ENCODE data around the gene ZNF662. TPM values are rescaled to one million over a fixed set of nuclear protein-coding genes. Genes with fewer than 3 reads are reported as not detected.

Gene ZNF662
- total RNA-seq, 4 donors from 2014 or later: 1.2 to 8.9 (median 6.0) TPM

DNA sequence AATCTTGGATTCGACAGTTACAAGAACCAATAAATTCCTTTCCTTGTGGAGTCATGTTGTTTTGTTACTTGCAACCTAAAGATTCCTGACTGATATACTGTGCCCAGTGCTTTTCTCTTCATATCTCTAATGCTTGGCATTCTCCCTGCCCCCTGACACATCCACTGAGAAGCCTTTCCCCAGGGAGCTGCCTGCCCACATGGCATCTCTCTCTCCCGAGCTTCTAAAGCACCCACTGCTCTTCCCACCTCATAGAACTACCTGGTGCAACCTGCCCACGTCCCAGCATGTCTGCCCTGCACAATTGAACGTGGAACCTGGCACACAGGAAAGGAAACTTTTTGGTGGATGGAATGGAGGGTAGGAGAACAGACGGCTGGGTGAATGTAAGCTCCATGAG, 37.1 kb upstream of the ZNF662 start:
- H3K9me3 ChIP-seq: no peaks in the 10 kb centered on the region
- H3K27ac ChIP-seq: no peak overlapping the region
- H3K4me1 ChIP-seq: no peaks in the 10 kb centered on the region
- no peak overlapping the region for H3K4me3 ChIP-seq
- DNase-seq: no peak
- TF ChIP-seq POLR2A (IDR thresholded peaks at IDR 0.05): no peak
- TF ChIP-seq, protein P1, sequence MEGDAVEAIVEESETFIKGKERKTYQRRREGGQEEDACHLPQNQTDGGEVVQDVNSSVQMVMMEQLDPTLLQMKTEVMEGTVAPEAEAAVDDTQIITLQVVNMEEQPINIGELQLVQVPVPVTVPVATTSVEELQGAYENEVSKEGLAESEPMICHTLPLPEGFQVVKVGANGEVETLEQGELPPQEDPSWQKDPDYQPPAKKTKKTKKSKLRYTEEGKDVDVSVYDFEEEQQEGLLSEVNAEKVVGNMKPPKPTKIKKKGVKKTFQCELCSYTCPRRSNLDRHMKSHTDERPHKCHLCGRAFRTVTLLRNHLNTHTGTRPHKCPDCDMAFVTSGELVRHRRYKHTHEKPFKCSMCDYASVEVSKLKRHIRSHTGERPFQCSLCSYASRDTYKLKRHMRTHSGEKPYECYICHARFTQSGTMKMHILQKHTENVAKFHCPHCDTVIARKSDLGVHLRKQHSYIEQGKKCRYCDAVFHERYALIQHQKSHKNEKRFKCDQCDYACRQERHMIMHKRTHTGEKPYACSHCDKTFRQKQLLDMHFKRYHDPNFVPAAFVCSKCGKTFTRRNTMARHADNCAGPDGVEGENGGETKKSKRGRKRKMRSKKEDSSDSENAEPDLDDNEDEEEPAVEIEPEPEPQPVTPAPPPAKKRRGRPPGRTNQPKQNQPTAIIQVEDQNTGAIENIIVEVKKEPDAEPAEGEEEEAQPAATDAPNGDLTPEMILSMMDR (IDR thresholded peaks at IDR 0.05): no peak
- no peaks in the 10 kb centered on the region for H3K36me3 ChIP-seq
- no peaks in the 10 kb centered on the region for H3K27me3 ChIP-seq

DNA sequence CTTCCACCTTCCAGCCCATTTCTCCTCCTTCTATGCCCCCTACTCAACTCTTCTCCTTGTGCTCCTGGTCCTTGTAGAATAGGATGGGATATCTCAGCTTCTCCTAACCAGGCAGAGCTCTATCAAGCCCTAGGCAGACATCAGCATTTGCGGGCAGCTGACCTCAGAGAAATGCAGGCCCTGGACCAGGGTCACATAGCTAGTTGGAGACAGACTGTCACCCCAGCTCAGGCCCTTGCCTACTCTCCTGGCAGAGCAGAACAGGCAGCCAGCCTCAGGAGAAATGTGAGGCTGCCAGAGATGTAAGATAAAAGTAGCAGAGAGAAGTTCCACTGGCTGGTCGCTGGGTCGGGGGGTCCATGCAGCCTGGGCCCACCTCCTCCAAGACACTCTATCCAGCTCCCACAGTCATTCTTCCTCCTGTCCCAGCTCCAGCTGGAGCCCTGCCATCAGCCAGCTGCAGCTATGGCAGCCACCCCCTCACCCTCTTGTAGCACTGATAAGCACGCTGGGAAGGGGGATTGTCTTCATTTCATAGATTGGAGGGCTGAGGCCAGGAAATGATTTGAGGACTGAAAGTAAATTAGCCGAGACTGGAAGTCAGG, 34.2 kb upstream of the ZNF662 start:
- H3K36me3 ChIP-seq: no peaks in the 10 kb centered on the region
- H3K9me3 ChIP-seq: no peaks in the 10 kb centered on the region
- no peaks in the 10 kb centered on the region for H3K4me1 ChIP-seq
- DNase-seq: no peak
- H3K27me3 ChIP-seq: no peaks in the 10 kb centered on the region
- TF ChIP-seq, protein P1 (IDR thresholded peaks at IDR 0.05): no peak
- no peak for TF ChIP-seq POLR2A (IDR thresholded peaks at IDR 0.05)
- no peak overlapping the region for H3K4me3 ChIP-seq
- no peak overlapping the region for H3K27ac ChIP-seq

DNA sequence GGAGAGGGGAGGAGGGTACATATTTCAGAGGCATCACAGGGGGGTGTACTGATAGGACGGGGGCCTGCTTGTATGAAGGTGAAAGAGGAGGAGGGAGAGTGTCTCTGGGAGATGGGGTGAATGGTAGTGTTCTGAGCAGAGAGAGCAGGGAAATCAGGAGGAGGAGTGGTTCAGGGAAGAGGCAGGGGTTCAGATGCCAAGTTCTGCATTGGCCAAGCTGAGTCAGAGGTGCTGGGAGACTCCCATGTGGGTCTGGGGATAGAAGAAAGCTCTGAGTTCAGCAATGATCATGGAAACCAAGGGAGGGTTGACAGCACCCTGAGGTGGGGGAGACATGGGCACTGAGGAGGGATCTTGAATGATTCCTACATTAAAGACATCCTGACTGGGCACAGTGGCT, 33.2 kb upstream of the ZNF662 start:
- no peak overlapping the region for H3K27ac ChIP-seq
- TF ChIP-seq, protein P1 (IDR thresholded peaks at IDR 0.05): no peak
- no peak for TF ChIP-seq POLR2A (IDR thresholded peaks at IDR 0.05)
- H3K4me3 ChIP-seq: no peak overlapping the region
- H3K27me3 ChIP-seq: no peaks in the 10 kb centered on the region
- H3K9me3 ChIP-seq: no peaks in the 10 kb centered on the region
- H3K36me3 ChIP-seq: no peaks in the 10 kb centered on the region
- no peaks in the 10 kb centered on the region for H3K4me1 ChIP-seq
- DNase-seq: no peak

DNA sequence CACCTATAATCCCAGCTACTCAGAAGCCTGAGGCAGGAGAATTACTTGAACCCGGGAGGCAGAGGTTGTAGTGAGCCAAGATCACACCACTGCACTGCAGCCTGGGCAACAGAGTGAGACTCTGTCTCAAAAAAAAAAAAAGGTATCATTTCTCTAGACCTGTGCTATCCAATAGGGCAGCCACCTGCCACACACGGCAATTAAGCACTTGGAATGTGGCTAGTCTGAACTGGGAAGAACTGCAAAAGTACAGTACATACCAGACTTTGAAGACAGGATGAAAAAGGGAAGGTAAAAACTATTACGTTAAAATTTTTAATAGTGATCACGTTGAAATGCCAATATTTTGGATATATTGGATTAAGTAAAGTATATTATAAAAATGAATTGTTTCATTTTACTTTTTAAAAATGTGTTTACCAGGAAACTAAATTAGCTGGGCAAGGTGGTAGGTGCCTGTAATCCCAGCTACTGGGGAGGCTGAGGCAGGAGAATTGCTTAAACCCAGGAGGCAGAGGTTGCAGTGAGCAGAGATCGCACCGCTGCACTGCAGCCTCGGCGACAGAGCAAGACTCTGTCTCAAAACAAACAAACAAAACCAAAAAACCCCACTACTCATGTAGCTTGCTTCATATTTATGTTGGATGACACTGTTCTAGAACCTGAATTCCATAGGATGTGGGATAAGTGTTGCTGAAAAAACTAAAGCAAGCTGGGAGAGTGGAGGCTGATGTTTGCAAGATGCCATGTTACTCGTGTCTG, 32.5 kb upstream of the ZNF662 start:
- no peak for DNase-seq
- Histone ChIP-seq H3K27ac (no peak overlapping the region), H3K4me1 (no peaks in the 10 kb centered on the region), H3K9me3 (no peaks in the 10 kb centered on the region), H3K4me3 (no peak overlapping the region), H3K36me3 (no peaks in the 10 kb centered on the region), H3K27me3 (no peaks in the 10 kb centered on the region)
- TF ChIP-seq, protein P1 (IDR thresholded peaks at IDR 0.05): no peak

DNA sequence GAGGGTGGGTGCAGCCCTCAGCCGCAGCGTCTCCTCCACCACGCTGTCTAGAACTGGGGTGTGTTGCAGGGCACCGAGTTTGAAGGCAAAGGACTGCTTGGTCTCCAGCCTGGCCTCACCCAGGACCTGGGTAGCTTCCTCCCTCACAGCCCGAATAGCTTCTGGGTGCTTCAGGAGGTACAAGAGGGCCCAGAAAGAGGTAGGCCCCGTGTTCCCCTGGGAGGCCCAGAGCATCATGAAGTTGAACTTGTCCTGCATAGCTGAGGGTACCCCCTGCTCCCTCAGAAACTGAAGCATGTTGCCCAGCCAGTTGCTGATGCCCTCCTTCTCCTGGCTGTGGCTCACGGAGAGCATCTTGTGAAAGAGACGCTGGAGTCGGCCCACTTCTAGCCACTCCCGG, 31.2 kb upstream of the ZNF662 start:
- TF ChIP-seq, protein P1 (IDR thresholded peaks at IDR 0.05): no peak
- TF ChIP-seq POLR2A (IDR thresholded peaks at IDR 0.05): no peak
- no peak for DNase-seq
- H3K27ac ChIP-seq: no peak overlapping the region
- H3K9me3 ChIP-seq: no peaks in the 10 kb centered on the region
- H3K27me3 ChIP-seq: no peaks in the 10 kb centered on the region
- H3K36me3 ChIP-seq: no peaks in the 10 kb centered on the region
- no peaks in the 10 kb centered on the region for H3K4me1 ChIP-seq
- peak overlapping the region in 1 of 4 donors; percentile 7 for H3K4me3 ChIP-seq

All from Peyer's patch (tissue), 4 donors.